Eye (tissue), 1 donor: ENCODE data around the gene LRRC2.
"Not testable (repeated sequence)": the region's sequence is repeated elsewhere in the genome, so short reads cannot be mapped to it uniquely, and the experiment has no call there.

Experiments
- DNase-seq: peaks from one replicate; pipeline ENCODE4 v3.0.0-alpha.2; 2015

Gene LRRC2, protein sequence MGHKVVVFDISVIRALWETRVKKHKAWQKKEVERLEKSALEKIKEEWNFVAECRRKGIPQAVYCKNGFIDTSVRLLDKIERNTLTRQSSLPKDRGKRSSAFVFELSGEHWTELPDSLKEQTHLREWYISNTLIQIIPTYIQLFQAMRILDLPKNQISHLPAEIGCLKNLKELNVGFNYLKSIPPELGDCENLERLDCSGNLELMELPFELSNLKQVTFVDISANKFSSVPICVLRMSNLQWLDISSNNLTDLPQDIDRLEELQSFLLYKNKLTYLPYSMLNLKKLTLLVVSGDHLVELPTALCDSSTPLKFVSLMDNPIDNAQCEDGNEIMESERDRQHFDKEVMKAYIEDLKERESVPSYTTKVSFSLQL

DNA sequence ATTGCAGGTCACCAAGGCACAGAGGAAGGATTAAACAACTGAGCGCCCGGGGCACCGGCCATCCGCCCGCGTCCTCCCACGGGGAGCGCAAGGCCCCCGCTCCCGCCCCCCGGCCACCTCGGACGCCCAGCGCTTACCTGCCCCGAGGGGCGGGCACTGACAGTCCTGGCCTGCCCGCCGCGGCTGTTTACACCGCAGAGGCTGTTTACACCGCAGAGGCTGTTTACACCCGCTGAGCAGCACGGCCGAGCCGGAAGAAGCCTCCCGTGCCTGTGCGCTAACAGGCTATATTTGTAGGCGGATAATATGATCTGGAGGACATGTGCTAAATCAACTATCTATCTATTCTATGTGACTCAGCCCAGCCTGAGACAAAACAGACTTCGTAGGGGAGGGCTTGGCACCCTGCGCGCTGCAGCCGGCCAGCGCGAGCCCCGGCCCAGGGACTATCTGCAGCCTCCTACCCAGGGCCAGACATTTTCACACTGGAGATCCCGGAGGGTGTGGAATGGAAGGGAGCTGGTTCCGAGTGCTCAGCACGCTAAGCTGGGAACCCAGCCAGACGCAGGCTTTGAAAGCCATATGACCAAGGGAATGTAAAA lies at the start of gene LRRC2:
LRRC2 (minus strand) TSS at position 263 of the 602 bp plus-strand sequence. CDS start 14,711 bp downstream, outside the sequence.
- peak; percentile 64 for DNase-seq

DNA sequence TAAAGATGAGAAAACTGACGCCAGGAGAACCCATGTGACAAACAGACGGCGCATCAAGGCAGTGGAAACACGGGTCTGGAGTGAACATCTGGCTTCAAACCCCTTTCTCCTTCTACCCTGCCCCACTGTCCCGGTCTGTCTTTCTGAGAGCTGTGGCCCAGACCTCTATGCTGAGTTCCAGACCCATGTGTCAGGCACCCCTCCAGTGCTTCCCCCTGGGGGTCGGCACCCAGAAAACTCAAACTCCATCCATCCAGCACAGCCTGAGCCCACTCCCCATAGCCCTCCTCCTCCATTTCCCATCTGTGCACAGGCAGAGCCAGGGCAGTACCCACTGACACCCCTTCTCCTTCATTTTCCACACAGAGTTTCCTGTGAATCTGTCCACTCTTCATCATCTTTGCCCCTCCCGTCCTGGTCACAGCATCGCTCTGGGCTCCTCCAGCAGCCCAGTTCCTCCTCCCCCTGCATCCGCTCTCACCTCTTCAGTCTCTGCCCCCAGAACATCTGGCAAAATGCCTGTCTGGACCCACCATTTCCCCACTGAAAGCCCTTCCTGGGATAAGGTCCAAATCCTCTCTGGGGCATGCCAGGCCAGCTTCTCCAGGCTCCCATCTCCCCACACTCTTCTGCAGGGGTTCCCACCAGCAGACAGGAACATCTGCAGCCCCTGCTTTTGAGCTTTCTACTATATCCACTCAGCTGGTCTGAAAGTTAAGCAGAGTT lies 49.1 kb upstream of the LRRC2 start:
- no peak for DNase-seq

DNA sequence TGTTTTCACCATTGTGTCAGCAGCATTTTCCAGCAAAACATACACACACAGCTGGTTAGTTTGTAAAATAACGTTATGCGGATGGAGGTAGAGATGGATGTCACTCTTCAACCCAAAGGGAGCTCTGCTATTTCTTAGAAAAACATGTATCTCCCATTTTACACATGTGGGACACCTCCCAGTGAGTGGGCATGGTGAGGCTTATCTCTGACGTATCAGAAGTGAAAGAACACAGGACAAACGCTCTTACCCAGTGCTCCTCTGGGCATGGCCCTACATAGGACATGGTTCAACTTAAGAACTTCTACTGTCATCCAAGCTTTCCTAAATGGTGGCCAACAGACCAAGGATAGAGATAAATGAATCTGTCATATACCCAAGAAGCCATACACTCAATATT lies 48.3 kb upstream of the LRRC2 start:
- no peak for DNase-seq

DNA sequence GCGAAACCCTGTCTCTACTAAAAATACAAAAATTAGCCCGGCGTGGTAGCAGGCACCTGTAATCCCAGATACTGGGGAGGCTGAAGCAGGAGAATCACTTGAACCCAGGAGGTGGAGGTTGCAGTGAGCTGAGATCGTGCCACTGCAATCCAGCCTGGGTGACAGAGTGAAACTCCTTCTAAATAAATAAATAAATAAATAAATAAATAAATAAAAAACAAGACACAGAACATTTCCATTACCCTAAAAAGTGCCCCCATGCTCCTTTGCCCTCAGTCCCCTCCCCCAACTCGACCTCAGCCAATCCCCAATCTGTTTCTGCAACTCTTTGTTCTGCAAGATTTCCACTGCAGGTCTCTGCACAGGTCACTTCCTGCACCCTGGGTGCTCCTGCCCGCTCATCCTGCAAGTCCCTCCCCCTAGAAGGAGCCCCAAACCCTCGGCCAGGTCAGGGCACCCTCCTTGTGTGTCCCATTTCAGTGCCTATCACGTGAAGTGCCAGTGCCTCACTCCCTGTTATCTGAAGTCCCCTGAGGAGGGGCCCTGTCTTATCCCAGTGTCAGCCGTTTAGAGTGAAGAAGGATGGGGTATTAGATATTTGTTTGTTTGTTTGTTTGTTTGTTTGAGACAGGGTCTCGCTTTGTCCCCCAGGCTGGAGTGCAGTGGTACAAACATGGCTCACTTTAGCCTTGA lies 47.4 kb upstream of the LRRC2 start:
- no peak for DNase-seq

DNA sequence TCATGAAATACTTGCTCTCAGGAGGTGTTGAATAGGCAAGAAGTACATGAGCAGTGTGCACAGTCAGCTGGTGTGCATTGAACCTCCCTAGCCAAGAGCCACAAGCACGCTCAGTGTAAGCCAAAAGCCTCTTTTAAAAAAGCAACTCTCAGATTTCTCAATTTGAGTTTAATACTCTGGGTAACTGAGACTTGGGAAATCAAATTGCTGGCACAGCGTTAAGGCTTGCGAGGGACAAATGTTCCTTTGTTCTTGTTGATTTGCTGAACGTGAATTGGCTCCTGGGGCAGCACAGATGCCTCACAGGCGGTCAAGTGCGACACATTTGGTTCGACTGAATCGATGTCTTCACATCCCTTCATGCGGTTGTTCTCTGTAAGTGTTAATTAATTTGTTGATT lies 46.2 kb upstream of the LRRC2 start, which contains the start of gene FAM240A:
FAM240A (plus strand) TSS at position 202 of the 400 bp plus-strand sequence; CDS start at position 361, 159 bp downstream.
- peak; percentile 80 for DNase-seq

DNA sequence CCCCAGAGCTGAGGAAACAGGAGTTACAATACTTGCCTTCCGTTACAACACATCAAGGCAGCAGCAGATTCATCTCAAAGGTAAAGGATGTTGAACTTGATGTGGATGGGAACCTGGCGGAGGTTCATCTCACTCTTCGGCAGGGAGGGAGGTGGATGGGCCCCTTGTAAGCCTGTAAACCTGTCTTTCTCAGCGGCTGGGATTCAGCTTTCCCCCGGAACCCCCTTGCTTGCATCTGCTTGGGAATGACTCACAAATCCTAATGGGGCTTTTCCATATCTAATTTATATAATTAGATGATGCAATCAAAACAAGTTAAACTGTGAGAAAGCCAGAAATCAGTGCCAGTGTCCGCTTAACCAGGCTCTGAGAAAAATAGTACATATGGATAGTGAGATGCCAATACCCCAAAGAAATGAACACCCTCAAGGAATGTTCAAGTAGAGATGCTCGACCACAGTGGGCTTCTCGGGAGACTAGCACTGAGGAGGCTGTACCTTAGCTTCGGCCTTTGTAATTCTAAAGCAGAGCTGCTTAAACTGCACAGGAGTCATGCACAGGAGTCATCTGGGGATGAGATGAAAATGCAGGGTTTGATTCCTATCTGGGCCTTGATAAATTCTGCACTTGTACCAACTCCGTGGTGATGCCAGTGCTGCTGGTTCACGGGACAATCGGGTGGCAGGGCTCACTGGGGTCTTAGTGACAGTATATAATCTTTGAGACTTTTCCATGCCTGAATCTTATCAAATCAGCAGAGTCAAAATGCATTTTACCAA lies 44.0 kb upstream of the LRRC2 start:
- DNase-seq, result no peak

DNA sequence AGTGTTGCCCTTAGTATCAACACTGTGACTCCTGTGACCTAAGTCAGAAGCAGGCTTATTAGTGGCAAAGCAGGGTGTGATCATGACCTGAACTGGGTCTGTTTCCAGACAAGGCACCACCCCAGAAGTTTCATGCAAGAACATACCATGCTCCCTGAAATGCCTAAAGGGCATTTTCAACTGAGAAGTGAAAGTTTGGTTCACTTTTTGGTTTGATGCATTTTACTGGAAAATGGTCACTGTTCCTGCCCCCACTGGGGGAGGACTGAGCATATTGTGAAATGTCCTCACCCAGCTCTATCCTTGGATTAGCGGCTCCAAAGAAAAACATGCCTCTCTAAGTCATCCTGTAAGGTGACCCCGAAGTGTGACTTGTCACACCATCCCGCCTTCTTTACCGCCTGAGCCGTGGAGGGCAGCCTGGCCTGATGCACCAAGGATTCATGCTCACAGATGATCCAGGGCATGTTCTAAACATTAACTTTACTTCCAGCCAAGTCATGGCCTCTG lies 43.2 kb upstream of the LRRC2 start:
- no peak for DNase-seq

DNA sequence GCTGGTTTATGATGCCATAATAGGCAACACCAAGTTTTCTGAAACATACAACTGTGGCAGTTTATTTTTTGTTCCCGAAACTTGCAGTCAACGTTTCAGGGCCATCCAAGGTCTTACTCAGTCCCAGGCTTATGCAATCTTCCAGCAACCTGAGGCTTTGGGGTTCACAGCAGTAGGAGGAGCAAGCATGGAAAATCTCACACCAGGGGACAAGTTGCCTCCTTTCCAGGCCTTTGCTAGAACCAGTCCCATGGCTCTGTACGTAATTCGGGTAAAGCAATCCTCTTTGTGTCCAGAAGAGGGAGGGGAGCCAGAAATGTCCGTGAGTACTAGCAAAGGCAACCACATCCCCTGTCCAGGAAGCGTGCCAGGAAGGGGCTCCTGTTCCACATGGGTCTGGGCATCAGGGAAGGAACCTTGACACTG lies 41.5 kb upstream of the LRRC2 start:
- DNase-seq, result no peak

DNA sequence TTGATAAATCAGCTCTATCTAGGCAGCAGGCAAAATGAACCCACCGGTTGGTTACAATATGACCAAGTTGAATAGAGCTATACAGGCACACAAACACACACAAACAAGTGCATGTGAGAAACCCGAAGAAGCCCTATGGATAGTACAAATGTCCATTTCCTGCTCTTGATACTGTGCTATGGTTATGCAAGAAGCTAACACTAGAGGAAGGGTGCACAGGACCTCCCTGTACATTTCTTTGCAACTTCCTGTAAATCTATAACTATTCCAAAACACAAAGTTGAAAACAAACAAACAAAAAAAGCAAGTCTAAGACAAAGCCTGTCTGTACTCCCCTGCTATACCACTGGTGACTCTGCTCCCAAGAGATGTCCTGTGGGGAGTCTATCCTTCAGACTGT lies 38.0 kb upstream of the LRRC2 start:
- no peak for DNase-seq

DNA sequence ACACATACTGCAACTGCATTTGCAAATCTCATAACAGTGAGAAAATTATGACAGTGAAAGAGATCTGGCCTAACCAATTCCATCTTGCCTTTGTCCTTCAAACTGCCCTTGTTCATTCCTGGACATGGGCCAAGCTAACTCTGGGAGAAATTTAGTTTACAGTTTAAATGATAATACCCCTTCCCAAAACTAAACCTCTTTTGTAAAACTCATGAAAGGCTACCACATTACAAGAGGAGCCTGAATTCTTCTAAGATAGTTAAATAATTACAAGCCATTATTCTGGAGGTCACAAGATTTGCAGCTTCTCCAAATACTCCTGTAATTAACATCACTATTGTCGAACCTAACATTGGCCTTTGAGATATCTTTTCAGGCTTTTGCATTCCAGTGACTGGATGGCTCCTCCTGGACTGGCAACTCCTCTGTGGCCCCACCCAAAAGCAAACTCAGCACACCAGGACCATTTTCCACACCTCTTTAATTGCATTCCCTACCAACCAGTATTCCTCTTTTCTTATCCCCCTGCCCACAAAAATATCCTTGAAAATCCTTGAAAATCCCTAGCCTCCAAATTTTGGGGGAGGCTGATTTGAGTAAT lies 37.4 kb upstream of the LRRC2 start:
- DNase-seq, result no peak

DNA sequence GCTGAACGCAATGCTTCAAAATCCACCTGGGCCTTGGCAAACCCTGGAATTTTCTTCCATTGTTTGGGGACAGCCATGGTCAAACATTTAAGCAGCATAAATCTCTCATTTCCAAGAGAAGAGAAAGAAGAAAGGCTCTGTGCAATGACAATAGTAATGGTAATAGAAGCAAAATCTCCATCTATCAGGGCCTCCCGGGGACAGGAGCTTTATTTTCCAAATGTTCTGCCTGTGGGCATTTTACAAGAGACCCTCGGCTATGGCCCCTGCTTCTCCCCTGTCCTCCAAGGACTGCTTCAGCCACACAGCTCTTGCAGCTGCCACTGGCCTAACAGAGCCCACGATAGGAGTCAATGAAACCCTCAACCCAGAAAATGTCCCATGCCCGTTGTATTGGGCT lies 33.5 kb upstream of the LRRC2 start:
- no peak for DNase-seq

DNA sequence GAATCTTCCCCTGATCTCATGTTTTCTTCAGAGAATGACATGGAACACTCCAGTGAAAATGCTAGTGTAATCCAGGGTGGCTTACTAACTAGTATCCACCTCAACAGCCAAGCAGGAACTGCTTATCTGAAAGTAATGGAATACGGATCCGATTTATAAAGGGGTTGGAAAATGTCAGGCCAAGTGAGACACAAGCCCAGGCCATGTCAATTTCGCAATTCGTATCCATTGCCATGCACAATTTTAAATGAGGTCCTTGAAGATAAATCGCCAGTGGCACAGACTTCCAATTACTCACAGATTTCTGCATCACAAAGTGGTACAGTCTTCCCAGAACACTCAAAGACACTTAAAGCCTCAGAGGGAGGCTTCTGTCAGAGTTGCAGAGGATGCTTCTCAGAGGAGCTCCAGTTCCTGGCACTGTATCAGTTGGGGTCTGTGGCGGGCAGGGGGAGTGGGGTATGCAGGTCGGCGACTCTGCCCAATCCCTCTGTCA lies 29.8 kb upstream of the LRRC2 start:
- DNase-seq, result no peak

DNA sequence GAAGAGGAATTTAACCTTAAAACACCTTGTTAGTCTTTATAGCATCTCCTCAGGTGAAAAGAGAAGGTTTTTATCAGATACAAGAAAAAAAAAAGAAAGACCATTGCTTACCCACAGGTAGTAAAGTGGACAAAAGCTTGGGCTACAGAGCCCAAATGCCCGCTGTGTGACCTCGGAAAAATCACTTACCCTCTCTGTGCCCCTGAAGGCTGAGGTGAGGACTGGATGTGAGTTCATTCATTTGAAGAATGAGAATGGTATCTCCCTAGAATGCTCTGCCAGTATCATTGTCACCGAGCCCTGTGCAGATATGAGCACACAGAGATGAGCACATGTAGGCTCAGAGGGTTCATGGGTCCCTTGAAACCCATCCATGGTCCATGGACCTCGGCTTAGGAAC lies 28.6 kb upstream of the LRRC2 start:
- DNase-seq, result no peak

DNA sequence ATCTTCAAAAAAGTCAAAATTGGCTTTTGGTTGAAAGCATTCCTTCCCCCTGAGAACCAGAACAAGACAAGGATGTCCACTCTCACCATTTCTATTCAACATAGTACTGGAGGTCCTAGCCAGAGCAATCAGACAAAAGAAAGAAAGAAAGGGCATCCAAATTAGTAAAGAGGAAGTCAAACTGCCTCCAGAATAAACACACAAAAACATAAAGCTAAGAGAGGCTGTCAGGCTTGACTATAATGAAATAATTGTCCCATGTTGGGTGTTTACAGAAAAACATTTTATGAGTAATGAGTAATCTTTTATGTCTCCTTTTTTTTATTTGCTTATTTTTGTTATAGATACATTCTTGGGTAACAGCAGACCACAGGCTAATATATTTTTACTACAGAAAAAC lies 27.9 kb upstream of the LRRC2 start:
- DNase-seq, result no peak

DNA sequence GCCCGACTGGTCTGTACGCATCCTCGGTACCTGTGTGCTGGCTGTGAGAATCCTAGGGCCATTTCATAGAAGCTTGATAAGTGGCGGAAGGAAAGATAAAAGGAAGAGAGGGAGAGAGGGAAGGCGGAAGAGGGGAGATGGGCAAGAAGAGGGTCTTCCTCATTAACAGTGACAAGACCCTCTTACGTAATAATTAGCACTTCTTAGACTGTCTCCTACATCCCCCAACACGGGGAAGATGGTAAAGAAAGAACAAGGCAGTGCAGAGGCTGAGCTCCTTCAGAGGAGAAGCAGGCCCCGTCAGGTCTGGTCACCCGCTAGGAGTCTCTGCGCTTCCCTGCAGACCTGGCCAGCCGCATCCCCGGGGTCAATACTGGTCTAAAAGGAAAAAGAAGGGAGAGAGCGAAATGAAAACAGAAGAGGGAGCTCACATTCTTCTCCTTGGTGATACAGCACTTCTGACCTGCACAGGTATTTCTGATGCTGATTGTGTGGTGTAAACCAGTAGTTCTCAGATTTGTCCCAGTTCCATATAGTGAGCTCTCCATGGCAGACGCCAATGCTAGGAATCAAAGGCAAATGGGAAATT lies 27.3 kb upstream of the LRRC2 start:
- no peak for DNase-seq

DNA sequence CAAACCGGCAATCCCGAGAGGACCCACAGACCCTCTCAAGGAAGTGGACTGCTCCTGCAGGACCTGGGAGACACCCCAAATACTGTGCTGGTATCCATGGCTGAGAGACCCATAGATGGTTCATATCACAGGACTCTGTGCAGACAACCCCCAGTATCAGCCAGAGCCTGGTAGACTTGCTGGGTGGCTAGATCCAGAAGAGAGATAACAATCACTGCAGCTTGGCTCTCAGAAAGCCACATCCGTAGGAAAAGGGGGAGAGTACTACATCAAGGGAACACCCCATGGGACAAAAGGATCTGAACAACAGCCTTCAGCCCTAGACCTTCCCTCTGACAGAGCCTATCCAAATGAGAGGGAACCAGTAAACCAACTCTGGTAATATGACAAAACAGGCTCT lies 21.2 kb upstream of the LRRC2 start:
- not testable (repeated sequence) for DNase-seq

DNA sequence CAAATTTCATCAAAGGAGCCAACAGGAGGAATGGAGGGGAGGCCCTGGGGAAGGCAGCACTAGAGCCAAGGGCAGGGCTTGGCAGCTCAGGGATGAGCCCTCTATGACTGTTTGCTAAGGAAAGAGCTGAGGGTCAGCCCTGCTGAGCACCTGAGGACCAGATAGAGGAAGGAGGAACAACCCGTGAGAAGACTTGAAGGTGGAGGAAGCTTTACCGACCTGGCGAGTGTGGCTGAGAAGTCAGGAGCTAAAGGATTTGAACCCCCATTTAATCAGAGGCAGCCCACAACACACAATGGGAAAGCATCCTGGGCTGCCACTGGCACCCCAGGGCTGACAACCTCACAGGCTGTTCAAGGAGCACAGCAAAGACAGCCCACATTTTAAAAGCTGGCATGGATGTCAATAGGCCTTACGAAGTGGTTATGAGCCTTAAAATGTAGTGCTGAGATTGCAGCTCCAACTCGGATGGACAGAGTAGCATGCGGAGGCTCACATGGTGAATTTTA lies 20.7 kb upstream of the LRRC2 start:
- DNase-seq, result no peak

DNA sequence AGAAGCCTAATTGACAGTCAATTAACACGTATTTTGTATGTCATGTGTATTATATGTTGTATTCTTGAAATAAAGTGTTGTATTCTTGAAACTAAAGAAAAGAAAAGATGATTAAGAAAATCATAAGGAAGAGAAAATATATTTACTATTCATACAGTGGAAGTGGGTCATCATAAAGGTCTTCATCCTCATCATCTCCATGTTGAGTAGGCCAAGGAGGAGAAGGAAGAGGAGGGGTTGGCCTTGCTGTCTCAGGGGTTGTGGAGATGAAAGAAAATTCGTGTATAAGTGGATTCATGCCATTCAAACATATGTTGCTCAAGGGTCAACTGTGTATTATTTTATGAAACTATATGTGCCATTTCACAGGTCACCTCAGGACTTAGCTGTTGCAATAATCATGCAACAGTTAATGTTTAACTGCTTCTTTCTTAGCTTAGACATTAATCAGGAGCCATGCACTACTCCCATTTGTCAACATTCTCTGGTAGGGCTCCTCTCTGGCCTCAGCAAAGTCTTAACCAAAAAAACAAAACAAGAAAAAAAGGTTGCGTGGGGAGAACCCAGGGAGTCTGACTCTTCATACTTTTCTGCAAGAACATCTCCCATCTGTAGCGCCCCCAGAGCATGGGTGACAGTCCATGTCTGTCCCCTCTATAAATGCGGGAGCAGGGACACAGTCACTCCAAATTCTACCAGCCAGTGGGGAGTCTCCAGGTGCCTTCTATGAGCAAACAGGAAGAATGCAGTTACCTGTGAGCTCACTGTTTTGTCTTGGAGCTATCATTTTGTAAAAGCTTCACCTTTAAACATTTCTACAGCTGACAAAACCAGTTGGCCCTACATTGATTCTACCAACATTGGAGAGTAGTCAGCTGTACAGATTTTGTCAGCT lies 19.9 kb upstream of the LRRC2 start:
- no peak for DNase-seq

DNA sequence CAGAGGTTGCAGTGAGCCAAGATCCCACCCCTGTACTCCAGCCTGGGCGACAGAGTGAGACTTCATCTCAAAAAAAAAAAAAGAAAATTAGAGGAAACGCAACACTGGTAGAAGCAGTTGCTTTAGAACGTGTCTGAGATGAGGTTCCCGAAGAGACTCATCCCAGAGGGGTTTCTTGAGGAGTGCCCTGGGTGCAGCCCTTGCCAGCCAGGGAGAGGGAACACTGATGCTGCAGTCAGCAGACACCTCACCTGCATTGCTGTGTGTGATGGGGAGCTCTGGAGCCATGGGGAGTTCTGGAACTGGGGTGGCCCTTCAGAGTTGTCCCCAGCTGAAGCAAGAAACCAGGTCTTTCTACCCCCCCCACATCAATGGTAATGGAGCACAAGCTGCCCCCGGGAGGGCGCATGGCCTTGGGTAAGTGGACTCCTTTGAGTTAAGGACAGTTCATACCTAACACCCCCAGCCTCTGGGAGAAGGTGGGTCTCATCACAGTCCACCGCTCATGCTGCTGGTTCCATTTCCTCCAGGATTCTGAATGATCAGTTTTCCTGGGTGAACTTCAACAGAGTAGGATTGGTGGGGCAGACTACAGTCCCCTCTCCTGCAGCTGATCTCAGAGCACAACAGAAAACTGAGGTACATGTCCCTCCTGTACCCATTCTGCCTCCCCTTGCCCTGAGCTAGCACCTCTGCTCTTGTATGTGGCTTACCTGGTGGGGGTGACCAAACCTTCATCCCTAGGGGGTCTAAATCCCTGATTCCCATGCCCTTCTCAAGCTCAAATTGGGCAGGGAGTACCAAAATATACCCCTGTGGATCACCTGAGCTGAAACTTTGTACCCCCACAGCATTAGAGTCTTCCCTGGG lies 18.7 kb upstream of the LRRC2 start:
- DNase-seq, result no peak
